ENCODE data around the gene ARRDC5.
A peak's percentile ranks its signal among the peaks of the same experiment; 100 is the strongest.
"Not testable (repeated sequence)": the region's sequence is repeated elsewhere in the genome, so short reads cannot be mapped to it uniquely, and the experiment has no call there.

Gene ARRDC5

GRCh38 chr19:4902796-4903195, at the start of gene ARRDC5:
Gene ARRDC5, minus strand, starts transcription at chr19:4902896. Its CDS starts 71 bp downstream, at chr19:4902825.
- no peak for DNase-seq (ENCODE audit: low read depth in 1 of 2, low spot score in 1 of 2)

- no peak for DNase-seq (ENCODE audit: low read depth in 1 of 2, low spot score in 1 of 2)
Measured at GRCh38 chr19:4951656-4952055, 49.0 kb upstream of the ARRDC5 start.

- not testable (repeated sequence) for DNase-seq (ENCODE audit: low read depth in 1 of 2, low spot score in 1 of 2)
Measured at GRCh38 chr19:4950650-4951049, 48.0 kb upstream of the ARRDC5 start.

GRCh38 chr19:4941638-4942169, 39.0 kb upstream of the ARRDC5 start:
- DNase-seq (ENCODE audit: low read depth in 1 of 2, low spot score in 1 of 2) = not testable (repeated sequence)

DNA sequence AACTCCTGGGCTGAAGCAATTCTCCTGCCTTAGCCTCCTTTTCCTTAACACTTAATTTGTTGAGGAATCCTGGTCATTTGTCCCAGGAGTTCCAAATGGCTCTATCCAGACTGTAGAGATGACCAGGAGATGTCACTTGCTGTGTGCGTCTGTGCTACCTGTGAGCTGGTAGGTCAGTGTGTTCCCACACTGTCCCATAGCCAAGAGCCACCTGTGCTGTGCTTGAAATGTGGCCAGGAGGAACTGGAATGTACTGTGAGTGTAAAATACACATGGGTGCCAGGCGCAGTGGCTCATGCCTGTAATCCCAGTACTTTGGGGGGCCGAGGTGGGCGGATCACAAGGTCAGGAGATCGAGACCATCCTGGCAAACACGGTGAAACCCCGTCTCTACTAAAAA, 36.8 kb upstream of the ARRDC5 start:
- no peak for DNase-seq (ENCODE audit: low read depth in 1 of 2, low spot score in 1 of 2)

DNA sequence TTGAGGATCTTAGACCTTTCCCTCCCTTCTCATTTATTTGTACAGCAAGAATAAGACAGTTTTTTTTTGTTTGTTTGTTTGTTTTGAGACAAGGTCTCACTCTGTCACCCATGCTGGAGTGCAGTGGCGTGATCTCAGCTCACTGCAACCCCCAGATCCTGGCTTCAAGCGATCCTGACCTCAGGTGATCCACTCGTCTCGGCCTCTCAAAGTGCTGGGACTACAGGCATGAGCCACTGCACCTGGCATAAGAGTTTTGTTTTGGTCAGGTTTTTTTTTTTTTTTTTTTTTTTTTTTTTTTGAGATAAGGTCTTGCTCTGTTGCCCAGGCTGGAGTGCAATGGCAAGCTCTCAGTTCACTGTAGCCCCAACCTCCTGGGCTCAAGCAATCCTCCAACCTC, 35.8 kb upstream of the ARRDC5 start:
- not testable (repeated sequence) for DNase-seq (ENCODE audit: low read depth in 1 of 2, low spot score in 1 of 2)

DNA sequence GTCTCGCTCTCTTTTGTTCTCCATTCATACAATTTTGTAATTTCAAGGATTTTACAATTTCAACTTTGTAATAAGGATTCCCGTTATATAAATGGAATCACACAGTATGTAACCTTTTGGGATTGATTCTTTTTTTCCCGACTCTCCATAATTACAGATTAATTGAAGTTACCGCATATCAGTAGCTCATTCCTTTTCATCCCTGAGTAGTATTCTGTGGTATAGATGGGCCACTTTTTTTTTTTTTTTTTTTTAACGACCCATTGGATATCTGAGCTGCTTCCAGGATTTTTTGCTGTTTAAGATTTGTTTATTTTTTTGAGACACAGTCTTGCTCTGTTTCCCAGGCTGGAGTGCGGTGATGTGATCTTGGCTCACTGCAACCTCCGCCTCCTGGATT, 34.4 kb upstream of the ARRDC5 start:
- no peak for DNase-seq (ENCODE audit: low read depth in 1 of 2, low spot score in 1 of 2)

DNA sequence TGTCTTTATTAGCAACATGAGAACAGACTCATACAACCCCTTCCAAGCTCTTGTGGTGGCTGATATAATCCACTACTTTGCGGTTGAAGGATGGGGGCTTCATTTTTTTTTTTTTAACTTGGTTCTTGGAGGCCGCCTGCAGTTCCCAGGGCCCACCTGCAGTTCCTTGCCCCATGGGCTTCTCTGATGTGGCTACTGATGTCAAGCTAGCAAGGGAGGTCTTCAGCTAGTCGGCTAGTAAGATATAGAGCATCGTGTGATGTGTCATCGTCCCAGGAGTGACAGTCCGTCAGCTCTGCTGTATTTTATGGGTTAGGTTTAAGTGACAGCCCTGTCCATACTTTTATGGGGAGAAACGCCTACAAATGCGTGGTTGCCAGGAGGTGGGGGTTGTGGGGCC, 32.7 kb upstream of the ARRDC5 start:
- no peak for DNase-seq (ENCODE audit: low read depth in 1 of 2, low spot score in 1 of 2)

DNA sequence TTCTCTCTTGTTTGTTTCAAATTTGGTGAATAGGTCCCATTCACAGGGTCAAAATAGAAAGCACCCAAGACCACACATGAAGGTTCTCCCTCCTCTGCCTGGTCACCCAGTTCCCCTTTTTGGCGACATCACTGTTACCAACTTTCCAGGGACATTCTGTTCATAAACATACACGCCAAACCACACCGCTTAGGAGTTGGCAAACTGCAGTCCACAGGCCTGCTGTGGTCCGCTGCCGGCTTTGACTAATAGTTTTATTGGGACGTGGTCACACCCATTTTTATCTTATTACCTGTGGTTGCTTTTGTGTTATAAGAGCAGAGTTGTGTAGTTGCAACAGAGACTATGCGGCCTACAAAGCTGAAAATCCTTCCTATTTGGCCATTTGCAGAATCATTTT, 30.8 kb upstream of the ARRDC5 start:
- DNase-seq (ENCODE audit: low read depth in 1 of 2, low spot score in 1 of 2) = no peak

GRCh38 chr19:4932711-4933110, 30.0 kb upstream of the ARRDC5 start:
- DNase-seq (ENCODE audit: low read depth in 1 of 2, low spot score in 1 of 2) = no peak

- DNase-seq (ENCODE audit: low read depth in 1 of 2, low spot score in 1 of 2) = no peak
Measured at GRCh38 chr19:4930664-4931063, 28.0 kb upstream of the ARRDC5 start.

DNA sequence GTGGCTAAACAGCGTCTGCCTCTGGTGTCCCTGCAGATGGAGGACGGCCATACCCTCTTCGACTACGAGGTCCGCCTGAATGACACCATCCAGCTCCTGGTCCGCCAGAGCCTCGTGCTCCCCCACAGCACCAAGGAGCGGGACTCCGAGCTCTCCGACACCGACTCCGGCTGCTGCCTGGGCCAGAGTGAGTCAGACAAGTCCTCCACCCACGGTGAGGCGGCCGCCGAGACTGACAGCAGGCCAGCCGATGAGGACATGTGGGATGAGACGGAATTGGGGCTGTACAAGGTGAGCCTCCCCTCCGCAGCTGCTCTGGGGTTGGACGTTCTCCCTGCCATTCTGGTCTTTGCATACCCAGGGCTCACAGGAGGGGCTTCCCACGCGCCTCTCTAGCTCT, 26.5 kb upstream of the ARRDC5 start:
- no peak for DNase-seq (ENCODE audit: low read depth in 1 of 2, low spot score in 1 of 2)

DNA sequence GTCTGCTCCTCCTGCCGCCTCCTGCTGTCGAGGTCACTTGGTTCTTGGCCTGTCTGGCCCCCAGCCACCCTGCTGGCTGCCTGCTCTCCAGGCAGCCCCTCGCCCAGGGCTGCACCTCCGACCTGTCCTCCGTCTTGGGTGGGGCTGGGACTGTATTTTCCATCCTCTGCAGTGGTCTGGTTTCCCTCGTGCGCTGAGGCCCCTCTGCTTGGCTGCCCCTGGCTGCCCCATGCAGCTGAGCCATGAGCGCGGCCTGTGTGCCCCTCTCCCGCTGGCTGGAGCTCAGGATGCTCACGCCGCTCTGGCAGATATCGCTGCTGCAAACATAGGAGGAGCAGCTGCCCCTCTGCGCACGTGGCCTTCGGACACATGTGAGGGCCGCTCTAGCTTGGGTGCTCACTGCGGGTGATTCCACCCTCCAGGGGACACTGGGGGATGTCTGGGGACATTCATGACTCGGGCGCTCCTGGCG, 20.6 kb upstream of the ARRDC5 start:
- no peak for DNase-seq (ENCODE audit: low read depth in 1 of 2, low spot score in 1 of 2)

- DNase-seq (ENCODE audit: low read depth in 1 of 2, low spot score in 1 of 2) = no peak
Measured at GRCh38 chr19:4922530-4923275, 20.0 kb upstream of the ARRDC5 start.

DNA sequence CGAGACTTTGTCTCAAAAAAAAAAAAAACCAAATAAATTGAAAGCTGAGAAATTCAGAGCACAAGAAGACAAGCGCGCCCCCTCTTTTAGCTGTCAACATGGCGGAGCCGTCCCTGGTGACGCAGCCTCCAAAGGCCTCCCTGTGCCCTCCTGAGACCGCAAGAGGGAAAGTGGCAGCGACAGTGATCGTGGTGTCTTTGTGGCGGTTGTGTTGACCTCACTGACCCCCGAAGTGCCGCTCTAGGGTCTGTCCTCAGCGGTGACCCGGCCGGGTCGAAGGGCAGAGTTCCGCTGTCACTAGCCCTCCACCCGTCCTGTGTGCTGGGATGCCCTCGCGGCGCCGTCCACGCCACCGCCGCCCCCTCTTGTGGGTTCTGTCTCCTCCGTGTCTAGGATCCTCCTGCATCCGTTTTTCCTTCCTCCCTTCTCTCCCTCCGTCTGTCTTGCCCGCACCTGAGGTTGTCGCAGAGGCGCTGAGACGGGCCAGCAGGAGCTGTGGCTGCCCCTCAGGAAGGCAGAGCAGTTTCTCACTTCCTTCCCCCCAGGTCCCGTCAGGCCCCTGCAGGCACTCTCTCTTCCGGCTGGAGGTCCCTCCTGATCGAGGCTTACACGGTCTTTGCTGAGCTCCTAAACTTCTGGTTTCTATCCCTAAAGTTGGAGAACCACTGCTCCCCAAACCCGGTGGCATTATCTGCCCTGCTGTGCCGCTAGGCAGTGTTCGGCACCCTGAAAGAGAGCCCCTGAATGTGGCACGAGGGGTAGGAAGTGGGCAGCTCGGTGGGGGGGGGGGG, 13.8 kb upstream of the ARRDC5 start:
- no peak for DNase-seq (ENCODE audit: low read depth in 1 of 2, low spot score in 1 of 2)

DNA sequence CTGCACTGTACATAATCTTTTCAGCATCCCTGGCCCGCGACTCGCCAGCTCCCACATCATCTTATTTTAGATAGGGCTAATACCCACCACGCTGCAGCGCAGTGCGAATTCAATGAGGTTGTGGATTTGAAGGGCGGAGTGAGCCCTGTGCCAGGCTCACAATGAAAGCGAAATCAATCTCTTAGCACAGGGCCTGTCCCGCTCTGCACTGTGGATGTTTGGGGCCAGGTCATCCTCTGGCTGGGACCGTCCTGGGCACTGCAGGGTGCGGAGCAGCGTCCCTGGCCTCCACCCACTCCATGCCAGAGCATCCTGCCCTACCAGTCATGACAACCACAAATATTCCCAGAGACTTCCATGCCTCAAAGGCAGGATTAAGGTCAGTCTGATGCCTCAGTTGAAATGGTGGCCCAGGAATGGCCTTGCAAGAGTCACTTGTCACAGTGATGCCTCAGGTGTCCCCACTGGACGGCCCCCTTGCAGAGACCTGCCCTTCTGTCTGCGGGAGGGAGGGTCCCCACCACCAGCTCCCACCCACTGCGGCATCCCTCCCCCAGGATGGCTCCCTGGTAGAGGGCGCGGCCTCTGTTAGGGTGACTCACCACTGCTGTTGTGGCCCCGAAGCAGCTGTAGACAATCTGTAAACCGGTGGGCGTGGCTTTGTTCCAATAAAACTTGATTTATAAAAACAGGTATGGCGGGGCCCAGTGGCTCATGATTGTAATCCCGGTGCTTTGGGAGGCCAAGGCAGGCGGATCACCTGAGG, 12.2 kb upstream of the ARRDC5 start:
- DNase-seq (ENCODE audit: low read depth in 1 of 2, low spot score in 1 of 2) = peak; percentile 44 to 50

DNA sequence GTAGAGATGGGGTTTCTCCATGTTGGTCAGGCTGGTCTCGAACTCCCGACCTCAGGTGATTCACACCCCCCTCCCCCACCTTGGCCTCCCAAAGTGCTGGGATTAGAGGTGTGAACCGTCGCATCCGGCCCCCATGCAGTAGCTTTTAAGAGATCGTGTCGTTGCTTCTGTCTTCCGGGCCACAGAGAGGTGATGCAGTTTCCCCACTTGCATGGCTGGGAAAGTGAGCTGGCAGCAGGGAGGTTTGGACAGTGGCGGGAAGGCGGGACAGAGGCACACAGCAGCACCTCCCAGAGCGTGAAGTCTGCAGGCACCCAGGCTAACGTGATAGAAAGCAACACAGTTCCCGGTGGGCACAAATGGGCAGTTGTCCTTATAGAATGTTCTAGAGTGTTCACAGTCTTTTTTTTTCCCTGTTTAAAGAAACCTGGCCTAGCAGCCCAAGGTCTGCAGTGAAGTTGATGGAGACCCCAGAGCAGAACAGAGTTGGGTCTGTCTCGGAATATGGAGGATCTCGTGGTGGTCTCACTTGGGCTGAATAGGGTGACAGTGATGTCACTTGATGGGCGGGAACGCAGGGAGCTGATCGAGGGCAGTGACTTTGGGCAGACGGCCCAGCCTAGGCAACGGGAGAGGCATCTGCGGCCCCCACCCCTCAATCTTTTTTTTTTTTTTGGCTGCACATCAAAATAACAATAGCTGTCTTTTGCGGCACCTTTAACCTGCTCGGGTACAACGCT, 11.5 kb upstream of the ARRDC5 start:
- DNase-seq (ENCODE audit: low read depth in 1 of 2, low spot score in 1 of 2) = no peak

DNA sequence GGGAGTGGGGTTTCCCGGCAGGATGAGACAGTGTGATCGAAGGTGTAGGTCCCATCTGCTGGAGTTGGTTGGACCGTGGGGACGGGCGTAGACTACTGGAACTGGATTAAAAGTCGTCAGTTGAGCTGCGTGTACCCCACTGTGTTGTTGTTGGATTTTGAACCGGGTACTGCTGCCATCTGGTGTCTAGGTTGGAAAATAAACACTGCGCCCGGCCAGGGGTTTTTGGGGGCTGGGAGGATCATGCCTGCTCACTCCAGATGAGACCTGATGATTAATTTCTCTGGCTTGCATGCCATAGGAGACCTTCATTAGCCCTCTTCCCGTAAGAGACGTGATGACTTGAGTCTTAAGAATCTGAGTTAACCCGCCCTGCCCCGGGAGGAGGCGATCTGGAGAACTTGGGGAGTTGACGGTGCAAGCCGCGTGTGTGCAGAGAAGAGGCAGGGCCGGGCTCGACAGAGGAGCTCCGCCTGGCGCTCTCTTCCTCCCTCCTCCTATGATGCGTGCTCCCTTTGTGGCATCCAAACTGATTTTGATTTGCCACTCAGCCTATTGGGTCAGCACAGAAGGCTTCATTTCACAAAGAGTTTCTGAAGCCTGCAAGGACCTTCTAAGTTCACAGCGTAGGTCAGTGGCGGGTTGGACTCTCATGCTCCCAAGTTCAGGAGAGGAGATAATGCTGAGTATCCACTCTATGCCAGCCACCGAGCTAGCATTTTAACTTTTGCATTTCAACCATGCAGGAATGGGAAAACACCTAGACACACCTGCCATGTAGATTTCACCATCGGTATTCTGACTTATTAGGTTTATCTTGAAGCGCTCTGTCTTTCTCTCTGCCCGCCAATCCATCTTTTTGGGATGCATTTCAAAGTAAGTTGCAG, 9.3 kb upstream of the ARRDC5 start:
- peak; percentile 50 to 55 for DNase-seq (ENCODE audit: low read depth in 1 of 2, low spot score in 1 of 2)

DNA sequence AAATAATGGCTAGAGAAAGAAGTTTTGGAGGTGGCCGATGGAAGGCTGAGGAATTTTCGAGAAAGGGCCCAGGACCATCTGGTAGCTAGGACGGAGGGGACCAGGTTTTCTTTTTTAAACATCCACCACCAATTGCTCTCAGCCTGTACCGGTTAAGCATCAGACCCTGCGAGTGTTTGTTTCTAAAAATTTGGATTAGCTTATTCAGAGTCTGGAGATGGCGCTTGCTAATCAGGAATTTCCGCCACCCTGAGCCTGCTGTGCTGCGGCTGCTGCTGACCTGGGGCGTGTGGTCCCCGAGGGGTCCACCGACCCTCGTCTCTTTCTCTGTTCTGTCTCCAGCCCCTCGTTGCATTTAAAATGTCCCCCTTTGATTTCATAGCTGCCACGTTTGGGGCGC, 8.6 kb upstream of the ARRDC5 start:
- no peak for DNase-seq (ENCODE audit: low read depth in 1 of 2, low spot score in 1 of 2)
